Immature natural killer cell (primary cell): ENCODE results near the gene SNX33. TPM values are rescaled to one million over a fixed set of nuclear protein-coding genes. Genes with fewer than 3 reads are reported as not detected.

Source experiments
- polyA plus RNA-seq, 3 donors: library from polyadenylated mRNA; unstranded; fragments of 300-500 nt; fragmentation: Illumina TruSeq; gene quantifications; one replicate each; pipeline ENCODE4 v1.2.3, GENCODE V29; 2021

The SNX33 gene
- polyA plus RNA-seq, 3 donors from 2014 or later = 0.43 to 1.3 (median 0.51) TPM

Other genes starting within 250 kb of the SNX33 start
- gene SIN3A, start 196.2 kb upstream of the SNX33 start, polyA plus RNA-seq = 10 to 100 TPM in 2 of 3 donors, 1 to 10 TPM in 1; 8.6 to 21.2 (median 10.3) TPM
- gene PTPN9, start 68.6 kb upstream of the SNX33 start, polyA plus RNA-seq = 10 to 100 TPM; 22.6 to 34.6 (median 31.2) TPM
- 10 to 100 TPM; 21.2 to 46.0 (median 31.5) TPM for gene SNUPN, start 22.2 kb upstream of the SNX33 start, polyA plus RNA-seq
- 100 to 1,000 TPM; 193 to 238 (median 221) TPM for gene IMP3, start 7.7 kb upstream of the SNX33 start, polyA plus RNA-seq
- gene CSPG4, start 64.9 kb downstream of the SNX33 start, polyA plus RNA-seq = under 1 TPM in 2 of 3 donors, not detected in 1; 0.12 to 0.18 TPM
- gene UBE2Q2, start 195.5 kb downstream of the SNX33 start, polyA plus RNA-seq = 10 to 100 TPM; 38.9 to 55.7 (median 52.1) TPM